Measurements from ENCODE around the gene PRKG2. TPM values are rescaled to one million over a fixed set of nuclear protein-coding genes. Genes with fewer than 3 reads are reported as not detected.

The PRKG2 gene
- total and polyA plus RNA-seq, 8 donors, result 0.59 to 4.9 (median 0.90) TPM

DNA sequence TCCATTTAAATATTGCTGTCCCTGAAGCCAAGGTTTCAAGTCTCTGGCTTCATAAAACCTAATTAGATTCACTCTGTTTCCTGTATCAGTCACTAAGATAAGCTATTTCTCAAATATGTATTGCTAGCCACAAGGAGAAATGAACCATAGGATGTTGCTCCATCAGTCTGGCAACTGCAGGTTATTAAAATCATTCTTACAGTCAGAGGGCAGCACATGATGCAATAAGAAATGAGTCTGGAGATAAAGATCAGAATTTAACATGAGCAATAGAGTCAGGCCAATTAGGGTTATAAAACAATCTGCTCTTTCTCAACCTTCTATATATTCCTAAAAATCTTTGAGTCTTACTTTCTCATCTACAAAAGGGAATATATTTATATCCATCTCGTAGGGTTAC is 7.2 kb downstream of the PRKG2 start:
- Histone ChIP-seq H3K27ac (no peak overlapping the region), H3K27me3 (no peaks in the 10 kb centered on the region), H3K9me3 (no peaks in the 10 kb centered on the region), H3K4me1 (no peaks in the 10 kb centered on the region), H3K4me3 (no peak overlapping the region), H3K36me3 (no peaks in the 10 kb centered on the region)
- intact Hi-C loops (cut with DNase I), result no loop called here
- DNase-seq (no peak), FAIRE-seq (no peak), ATAC-seq (no peak)
- TF ChIP-seq, protein P1, sequence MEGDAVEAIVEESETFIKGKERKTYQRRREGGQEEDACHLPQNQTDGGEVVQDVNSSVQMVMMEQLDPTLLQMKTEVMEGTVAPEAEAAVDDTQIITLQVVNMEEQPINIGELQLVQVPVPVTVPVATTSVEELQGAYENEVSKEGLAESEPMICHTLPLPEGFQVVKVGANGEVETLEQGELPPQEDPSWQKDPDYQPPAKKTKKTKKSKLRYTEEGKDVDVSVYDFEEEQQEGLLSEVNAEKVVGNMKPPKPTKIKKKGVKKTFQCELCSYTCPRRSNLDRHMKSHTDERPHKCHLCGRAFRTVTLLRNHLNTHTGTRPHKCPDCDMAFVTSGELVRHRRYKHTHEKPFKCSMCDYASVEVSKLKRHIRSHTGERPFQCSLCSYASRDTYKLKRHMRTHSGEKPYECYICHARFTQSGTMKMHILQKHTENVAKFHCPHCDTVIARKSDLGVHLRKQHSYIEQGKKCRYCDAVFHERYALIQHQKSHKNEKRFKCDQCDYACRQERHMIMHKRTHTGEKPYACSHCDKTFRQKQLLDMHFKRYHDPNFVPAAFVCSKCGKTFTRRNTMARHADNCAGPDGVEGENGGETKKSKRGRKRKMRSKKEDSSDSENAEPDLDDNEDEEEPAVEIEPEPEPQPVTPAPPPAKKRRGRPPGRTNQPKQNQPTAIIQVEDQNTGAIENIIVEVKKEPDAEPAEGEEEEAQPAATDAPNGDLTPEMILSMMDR (IDR thresholded peaks at IDR 0.05), result no peak
- WGBS, 2 donors, result 32 to 48% methylated on average over 1 of the region's 1 CpG

DNA sequence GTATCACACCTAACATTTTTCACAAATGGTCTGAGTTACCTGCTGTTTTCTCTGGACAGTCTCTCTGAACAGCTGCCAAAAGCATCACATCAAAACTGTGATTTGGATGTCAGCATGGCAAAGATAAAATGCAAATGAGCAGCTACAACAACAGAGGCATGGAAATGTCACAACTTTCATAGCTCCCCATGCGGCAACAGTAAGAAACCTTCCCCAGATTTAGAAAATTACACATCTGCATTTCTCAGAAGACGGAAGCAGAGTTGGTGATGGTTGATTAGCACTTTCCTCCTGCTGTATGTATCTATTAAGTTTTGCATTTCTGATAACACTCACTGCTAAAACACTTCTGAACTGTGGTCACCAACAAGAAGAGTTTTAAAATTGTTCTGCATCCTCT is 9.7 kb downstream of the PRKG2 start:
- DNase-seq (no peak), ATAC-seq (no peak), FAIRE-seq (no peak)
- intact Hi-C loops (cut with DNase I), result no loop called here
- Histone ChIP-seq H3K4me3 (no peak overlapping the region), H3K9me3 (no peaks in the 10 kb centered on the region), H3K4me1 (no peaks in the 10 kb centered on the region), H3K36me3 (no peaks in the 10 kb centered on the region), H3K27me3 (no peaks in the 10 kb centered on the region), H3K27ac (no peak overlapping the region)
- 64 to 79% methylated on average over 2 of the region's 2 CpGs for WGBS, 2 donors
- TF ChIP-seq, protein P1 (IDR thresholded peaks at IDR 0.05), result no peak

DNA sequence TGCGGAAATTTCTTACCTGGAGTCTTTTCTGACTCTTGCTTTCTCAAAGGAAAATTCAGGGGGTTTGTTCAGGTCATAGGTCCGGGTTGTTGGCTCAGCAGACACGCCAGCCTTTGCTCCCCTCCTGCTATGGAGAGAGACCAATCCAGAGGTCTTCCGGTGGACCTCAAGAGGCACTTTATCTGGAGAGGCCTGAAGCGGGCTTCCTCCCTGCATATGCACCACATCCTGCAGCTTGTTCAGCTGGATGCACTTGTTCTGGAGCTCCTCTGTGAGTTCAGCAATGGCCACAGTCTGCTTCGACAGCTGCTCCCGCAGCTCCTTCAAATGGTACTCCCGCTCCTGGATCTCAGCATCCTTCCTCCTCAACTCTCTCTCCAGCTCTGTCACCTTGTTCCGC is 10.5 kb downstream of the PRKG2 start:
- H3K27ac ChIP-seq, result no peak overlapping the region
- no peak for FAIRE-seq
- intact Hi-C loops (cut with DNase I), result no loop called here
- no peak for DNase-seq
- H3K9me3 ChIP-seq, result no peaks in the 10 kb centered on the region
- no peak for ATAC-seq
- TF ChIP-seq, protein P1 (IDR thresholded peaks at IDR 0.05), result no peak
- no peak overlapping the region for H3K4me3 ChIP-seq
- H3K27me3 ChIP-seq, result no peaks in the 10 kb centered on the region
- H3K4me1 ChIP-seq, result no peaks in the 10 kb centered on the region
- H3K36me3 ChIP-seq, result no peaks in the 10 kb centered on the region
- WGBS, 2 donors, result 68 to 83% methylated on average over 9 of the region's 9 CpGs

DNA sequence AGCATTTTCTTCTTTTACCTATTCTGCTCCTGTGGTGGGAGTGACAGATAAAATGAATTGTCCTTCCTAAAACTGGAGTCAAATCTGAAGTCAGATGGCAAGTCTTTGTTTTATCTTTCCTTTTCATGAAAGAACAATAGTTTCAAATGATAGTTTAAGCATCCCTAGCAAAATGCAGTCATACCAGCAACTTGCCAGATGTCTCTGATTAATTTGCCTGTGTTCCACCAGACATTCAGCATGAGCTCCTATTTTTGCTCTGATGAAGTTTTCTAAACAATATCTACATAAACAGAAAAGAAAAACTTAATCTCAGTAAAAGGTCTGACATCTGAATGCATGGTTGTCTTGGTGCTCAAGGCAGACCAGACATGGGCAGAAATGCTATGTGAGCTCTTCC is 15.2 kb downstream of the PRKG2 start:
- H3K9me3 ChIP-seq, result no peaks in the 10 kb centered on the region
- no peak for ATAC-seq
- DNase-seq, result no peak
- no peak overlapping the region for H3K4me3 ChIP-seq
- H3K27ac ChIP-seq, result no peak overlapping the region
- no peaks in the 10 kb centered on the region for H3K4me1 ChIP-seq
- TF ChIP-seq, protein P1 (IDR thresholded peaks at IDR 0.05), result no peak
- no peaks in the 10 kb centered on the region for H3K36me3 ChIP-seq
- no peak for FAIRE-seq
- H3K27me3 ChIP-seq, result no peaks in the 10 kb centered on the region
- intact Hi-C loops (cut with DNase I), result no loop called here

- TF ChIP-seq, protein P1 (IDR thresholded peaks at IDR 0.05), result no peak
- ATAC-seq (no peak), FAIRE-seq (no peak), DNase-seq (no peak)
- Histone ChIP-seq H3K4me1 (no peaks in the 10 kb centered on the region), H3K36me3 (no peaks in the 10 kb centered on the region), H3K9me3 (no peaks in the 10 kb centered on the region), H3K4me3 (no peak overlapping the region), H3K27me3 (no peaks in the 10 kb centered on the region), H3K27ac (no peak overlapping the region)
- intact Hi-C loops (cut with DNase I), result no loop called here
- WGBS, 2 donors, result 74 to 81% methylated on average over 1 of the region's 1 CpG
These were observed 16.4 kb downstream of the PRKG2 start for GRCh38 chr4:81198609-81199008.

All from pancreas (tissue), 10 donors.